HuH-7.5 (cell line): Measurements from ENCODE around the gene ZBTB33.
A peak's percentile ranks its signal among the peaks of the same experiment; 100 is the strongest.

Experiments
- DNase-seq: peaks from one replicate; pipeline ENCODE4 v3.0.0; 2011; ENCODE audit warnings: low spot score

Gene ZBTB33, protein sequence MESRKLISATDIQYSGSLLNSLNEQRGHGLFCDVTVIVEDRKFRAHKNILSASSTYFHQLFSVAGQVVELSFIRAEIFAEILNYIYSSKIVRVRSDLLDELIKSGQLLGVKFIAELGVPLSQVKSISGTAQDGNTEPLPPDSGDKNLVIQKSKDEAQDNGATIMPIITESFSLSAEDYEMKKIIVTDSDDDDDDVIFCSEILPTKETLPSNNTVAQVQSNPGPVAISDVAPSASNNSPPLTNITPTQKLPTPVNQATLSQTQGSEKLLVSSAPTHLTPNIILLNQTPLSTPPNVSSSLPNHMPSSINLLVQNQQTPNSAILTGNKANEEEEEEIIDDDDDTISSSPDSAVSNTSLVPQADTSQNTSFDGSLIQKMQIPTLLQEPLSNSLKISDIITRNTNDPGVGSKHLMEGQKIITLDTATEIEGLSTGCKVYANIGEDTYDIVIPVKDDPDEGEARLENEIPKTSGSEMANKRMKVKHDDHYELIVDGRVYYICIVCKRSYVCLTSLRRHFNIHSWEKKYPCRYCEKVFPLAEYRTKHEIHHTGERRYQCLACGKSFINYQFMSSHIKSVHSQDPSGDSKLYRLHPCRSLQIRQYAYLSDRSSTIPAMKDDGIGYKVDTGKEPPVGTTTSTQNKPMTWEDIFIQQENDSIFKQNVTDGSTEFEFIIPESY

DNA sequence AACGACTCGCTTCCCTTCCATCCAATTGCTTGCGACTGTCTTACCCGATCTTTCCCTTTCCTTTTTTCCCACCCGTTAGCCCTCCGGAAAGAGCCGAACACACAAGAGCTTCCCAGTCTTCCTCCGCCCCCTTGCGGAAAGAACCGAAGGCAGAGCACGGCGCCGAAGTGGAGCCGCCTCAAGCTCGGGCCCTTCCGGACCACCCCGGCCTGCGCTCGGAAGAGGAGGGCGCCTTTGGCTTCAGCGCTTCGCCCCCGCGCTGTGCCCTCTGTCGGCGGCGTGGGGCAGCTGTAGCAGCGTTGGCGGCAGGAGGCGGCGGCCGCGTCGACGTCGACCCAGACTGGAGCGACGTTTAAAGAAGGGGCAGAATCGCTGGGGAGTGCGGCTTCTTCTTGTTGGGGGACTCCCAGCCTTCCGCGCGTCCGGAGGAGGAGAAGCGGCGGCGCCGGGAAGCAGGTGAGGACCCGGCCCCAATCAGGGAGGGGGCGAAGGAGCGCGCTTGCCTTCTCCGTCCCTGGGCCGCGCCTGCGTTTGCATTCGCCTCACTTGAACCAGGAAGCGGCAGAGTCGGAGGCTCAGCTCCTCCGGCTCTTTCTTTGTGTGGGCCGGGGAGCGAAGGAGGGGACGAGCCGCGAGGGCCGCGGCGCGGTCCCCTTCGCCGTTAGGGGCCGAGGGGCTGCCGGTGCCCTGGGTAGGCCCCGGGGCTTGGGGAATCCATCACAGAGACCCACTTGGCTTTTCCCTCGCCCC, at the start of gene ZBTB33:
Gene ZBTB33, plus strand, starts transcription at position 291 of the 750 bp plus-strand sequence. CDS start 2,604 bp downstream, outside the sequence.
- peak; percentile 54 for DNase-seq

- DNase-seq, result no peak
These were observed 49.8 kb upstream of the ZBTB33 start for GRCh38 chrX:120200851-120201250.

DNA sequence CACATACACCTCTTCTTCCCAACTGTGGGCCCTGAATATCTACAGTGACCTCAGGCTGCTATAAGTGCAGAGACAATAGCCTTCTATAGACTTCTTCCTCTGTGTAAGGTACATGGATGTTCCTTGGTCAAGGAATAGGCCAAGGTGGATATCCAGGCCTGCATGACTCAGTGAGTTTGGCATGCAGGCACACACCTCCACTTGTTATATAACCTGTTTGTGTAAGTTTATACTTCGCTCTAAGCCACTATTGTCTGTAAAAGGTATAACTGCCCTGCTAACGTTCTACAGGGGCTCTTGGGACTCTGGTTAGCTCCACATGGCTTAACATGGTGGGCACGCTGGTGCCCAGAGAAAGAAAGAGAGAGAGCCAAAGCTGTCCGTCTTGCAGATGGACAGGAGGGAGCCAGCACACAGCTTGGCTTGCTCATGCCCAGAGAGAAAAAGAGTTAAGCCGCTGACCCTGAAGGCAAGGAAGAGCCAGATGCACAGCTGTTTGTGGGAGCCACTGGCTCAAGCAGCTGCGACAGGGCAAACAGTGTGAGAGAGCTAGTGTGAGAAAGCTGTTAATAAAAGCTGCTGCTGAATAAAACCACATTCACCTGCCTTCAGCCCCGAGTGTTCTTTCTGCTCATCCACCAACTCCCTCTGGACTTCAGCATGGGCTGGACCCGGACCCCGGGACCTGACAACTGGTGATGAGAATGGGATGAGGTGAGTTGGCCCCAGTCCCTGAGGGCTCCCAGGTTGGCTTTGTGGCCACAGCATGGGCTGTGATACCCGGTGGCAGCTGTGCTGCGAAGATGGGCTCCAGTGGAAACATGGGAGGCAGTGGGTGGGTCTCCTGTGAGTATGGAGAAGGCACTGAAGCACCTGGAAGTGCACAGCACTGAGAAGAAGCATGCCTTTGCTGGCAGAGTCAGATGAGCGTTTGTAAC, 44.5 kb upstream of the ZBTB33 start:
- DNase-seq, result no peak

DNA sequence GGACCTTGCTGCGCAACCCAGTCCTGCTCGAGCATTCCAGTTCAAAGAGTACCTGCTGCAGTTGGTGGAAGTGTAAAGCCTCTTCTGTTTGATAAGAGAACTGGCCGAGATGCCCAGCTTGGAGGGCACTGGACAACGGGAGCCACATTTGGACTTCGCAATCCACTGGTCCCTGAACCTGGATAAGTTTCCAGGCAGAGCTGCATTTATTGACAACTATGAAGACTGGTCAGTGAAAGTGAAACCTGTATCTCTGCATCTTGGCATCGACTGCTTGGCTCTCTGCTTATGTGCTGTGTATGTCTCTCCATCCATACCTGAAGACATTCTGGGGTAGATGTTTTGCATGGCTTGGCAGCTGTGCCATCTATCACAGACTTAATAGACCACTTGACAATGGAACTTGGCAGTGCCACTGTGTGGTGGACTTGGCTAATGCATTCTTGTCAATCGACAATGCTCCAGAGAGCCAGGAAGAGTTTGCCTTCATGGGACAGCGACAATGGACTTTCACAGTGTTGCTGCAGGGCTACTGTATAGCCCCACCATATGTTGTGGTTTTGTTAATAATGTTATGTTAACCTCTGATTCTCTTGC, 43.5 kb upstream of the ZBTB33 start:
- no peak for DNase-seq

DNA sequence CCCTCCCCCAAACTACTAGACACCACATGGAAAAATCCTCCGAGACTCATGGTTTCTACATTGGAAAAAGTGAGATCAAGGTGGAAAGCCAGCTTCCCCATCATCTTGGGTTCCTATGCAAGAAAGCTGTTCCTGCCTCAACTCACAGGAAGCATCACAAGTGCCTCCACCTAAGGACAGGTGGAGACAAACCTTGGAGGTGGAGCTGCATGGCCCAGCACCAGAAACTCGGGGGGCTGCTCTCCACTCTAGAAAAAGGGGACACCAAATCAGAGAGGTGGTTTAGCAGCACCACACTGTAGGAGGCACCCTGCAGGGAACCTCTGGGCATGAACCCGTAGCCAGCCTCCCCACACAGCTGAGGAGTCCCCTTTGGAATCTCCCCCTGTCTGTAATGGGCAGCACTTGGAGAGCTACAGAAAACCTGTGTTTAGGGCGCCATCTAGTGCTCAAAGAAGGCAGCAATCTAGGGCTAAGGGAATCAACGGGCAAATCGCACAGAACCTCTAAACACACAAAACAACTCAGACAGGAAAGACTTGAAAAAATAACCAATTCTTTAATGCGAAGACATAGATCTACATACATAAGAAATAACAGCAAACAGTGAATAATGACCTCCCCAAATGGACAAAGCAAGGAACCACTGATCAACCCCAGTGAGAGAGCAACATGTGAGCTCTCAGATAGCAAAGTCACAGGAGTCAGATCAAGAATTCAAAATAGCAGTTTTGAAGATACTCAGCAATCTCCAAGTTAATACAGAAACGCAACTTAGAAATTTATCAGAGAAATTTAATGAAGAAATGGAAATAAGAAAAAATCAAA, 37.0 kb upstream of the ZBTB33 start:
- DNase-seq, result peak; percentile 34

GRCh38 chrX:120223374-120223773, 27.2 kb upstream of the ZBTB33 start:
- DNase-seq, result no peak

GRCh38 chrX:120224388-120224787, 26.2 kb upstream of the ZBTB33 start:
- DNase-seq, result no peak

DNA sequence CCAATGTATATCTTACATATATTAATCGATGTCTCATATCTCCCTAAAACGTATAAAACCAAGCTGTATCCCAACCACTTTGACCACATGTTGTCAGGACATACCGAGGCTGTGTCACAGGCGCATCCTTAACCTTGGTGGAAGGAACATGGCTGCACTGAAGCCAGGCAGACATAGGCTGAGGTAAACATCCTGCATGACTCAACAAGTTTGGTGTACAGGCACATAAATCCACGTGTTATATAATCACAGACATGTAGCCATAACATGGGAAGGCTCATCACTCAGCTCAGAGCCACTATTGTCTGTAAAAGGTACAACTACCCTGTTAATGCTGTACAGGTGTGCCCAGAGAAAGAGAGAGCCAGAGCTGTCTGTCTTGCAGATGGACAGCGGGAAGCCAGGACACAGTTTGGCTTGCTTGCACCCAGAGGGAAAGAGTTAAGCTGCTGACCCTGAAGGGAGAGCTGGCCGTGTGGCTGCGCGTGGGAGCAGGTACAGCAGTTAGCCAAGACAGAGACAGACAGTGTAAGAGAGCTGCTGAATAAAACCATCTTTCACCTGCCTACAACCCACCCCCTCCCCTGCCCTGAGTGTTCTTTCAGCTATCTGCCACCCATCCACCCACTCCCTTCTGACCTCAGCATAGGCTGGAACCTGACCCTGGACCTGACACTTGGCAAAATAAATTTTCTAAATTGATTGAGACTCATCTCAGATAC, 22.3 kb upstream of the ZBTB33 start:
- DNase-seq, result no peak

- DNase-seq, result no peak
These were observed 15.3 kb upstream of the ZBTB33 start for GRCh38 chrX:120235284-120235683.

DNA sequence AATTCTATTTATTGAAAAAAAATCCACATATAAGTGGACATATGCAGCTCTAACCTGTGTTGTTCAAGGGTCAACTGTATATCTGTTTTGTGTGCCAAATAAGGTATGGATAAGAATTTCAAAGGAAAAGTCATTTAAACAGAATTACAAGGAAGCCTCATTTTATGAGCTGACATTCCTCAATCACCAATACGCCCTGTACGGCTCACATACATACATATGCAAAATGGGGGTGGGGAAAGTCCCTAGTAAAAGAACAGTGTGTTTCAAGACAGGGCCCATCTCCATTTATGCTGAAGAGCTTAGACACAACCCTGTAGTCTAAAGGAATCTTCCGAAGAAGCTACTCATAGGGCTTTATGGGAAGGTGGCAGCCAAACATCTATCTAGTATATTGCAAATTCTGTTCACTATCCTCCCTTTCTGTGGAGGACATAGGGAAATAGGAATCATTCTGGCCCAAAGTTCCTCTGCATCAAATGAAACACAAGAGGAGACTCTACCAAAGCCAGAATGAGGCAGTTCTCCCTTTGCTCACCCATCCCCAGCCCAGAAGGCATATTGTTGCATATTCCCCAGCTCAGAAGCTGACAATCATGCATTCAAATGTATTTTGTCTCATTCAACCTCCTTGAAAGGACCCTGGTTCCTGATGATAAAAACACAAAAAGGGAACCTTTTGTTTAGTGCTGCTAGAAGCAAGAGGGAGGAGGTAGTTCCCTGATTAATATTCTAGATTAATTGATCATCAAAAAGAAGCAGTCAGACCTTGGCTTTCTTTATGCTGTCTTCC, 13.7 kb upstream of the ZBTB33 start:
- no peak for DNase-seq

- DNase-seq, result no peak
These were observed 11.7 kb upstream of the ZBTB33 start for GRCh38 chrX:120238933-120239332.

GRCh38 chrX:120242813-120243212, 7.8 kb upstream of the ZBTB33 start:
- DNase-seq, result no peak

DNA sequence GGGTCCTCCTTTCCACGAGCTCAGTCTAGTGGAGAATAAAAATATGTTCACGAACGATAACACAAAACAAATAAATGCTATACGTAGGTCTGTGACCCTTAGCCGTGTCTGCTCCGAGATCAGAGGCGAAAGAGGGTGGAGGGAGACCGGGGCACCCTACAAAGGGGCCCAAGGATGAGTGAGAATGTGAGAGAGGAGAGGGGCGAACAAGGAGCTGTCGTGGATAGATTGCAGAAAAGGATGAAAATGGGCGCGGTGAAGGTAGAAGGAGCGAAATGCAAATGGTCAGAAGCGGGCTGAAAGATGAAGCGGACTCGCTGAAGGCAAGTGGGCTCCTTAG, 6.2 kb upstream of the ZBTB33 start:
- no peak for DNase-seq

DNA sequence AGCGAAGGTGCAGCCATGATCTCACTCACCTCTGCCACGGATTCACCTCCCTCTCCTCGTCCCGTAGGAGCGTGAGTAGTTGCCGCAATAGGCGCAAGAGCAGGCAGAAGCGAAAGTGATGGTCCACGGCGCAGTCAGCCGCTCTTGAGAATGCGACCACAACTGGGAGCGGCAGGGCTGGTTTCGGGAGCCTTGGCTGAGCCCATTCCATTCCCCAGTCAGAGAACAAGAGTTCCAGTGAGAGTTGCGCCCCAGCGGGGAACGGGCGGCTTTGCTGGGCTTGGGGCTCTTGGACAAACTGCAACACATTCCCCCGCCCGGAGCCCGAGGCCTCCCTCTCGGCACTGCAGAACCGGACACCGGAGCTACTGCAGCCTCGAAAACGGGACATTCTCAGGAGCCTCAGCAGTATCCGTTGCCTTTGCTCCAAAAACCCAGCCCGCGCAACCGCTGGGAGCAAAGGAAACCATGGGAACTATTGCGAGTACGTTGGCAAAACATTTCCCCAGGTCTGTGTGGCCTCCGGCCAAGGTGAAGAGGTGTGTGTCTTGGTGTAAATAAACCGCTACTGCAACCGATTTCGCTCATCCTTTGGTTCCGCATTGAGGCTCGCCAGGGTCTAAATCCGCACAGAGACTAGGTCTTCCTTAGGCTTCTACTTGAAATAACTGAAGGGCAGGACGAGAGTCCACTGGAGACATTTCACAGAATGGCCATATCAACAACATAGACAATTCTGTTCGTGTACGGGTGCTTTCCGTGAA, 5.7 kb upstream of the ZBTB33 start:
- peak; percentile 27 for DNase-seq

DNA sequence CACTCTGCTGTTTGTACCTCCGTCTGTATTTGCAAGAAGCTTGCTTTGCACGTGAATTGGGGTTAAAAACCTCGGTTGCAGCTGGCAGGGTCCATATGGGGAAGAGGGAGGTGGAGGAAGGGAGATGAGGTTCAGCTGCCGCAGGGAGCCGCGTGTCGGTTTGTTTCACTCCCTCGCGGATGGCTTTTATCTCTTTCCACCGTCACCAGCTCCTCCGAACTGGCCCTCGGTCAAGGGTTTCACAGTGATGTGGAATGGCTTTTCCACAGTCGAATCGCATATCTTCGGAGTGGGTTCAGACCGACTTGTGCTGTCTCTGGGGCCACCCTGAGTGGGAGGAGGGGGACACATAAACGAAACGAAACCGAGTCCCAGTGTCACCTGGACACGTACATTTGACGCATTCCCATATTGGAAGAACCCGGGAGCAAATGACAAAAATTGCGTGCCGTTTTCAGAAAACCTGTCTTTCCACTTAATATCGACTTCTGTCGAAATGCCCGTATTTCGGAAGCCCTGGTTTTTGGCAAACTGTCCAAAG, 929 bp downstream of the ZBTB33 start:
- DNase-seq, result no peak

DNA sequence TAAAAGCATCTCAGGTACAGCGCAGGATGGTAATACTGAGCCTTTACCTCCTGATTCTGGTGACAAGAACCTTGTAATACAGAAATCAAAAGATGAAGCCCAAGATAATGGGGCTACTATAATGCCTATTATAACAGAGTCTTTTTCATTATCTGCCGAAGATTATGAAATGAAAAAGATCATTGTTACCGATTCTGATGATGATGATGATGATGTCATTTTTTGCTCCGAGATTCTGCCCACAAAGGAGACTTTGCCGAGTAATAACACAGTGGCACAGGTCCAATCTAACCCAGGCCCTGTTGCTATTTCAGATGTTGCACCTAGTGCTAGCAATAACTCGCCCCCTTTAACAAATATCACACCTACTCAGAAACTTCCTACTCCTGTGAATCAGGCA, 3.2 kb downstream of the ZBTB33 start:
- no peak for DNase-seq

- no peak for DNase-seq
These were observed 9.8 kb downstream of the ZBTB33 start for GRCh38 chrX:120260369-120260768.
